GM18526 (cell line): Measurements from ENCODE around the gene NCR1.

ENCODE experiments used
- POLR2A ChIP-seq: IDR thresholded peaks from 3 replicates; pipeline ENCODE4 v1.6.1; 2011; ENCODE audit not compliant: insufficient read length; ENCODE audit errors: extremely low read depth

NCR1 gene

DNA sequence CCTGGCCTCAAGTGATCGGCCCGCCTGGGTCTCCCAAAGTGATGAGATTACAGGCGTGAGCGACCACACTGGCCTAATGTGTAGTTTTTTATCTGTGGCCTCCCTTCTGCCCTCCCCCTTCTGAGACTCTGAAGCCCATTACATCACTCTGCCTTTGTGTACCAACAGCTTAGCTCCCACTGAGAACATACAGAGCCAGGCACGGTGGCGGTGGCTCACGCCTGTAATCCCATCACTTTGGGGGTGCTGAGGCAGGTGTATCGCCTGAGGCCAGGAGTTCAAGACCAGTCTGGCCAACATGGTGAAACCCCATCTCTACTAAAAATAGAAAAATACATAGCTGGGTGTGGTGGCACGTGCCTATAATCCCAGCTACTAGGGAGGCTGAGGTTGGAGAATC, 12.6 kb downstream of the NCR1 start:
- TF ChIP-seq POLR2A = no peak

DNA sequence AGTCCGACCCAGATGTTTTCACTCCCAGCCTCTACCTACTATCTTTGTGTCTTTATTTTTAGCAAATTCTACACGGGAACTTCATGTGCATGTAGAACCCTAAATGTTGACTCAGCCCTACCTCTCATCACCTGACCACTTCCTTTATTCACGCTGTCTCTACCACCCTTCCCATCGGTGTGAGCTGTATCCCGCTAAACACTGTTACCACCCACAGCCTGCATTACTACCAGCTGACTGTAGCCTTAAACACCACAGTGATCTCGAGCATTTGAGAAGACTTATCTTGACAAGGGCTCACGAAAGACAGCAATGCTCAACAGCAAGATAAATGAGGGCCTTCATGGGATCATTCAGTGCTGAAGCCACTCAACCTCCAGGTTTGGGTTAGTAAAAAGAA, 15.1 kb downstream of the NCR1 start:
- TF ChIP-seq POLR2A = no peak

DNA sequence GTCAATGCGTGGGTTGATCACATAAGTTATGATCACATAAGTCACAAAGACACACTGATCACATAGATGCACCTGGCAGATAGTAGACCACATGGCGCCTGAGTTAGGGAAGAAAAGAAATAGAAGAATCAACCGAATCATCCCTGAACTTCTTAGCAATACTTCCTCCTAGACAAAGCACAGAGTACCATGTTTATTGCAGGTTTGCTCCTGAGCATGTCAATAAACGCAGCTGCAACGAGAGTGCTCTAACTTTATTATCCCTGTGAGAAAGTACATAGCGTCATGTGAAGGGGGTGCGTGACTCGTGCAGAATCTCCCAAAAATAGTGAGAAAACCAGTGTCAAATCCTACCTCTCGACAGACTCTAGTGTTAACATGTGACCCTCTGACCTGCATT, 17.3 kb downstream of the NCR1 start:
- no peak for TF ChIP-seq POLR2A

DNA sequence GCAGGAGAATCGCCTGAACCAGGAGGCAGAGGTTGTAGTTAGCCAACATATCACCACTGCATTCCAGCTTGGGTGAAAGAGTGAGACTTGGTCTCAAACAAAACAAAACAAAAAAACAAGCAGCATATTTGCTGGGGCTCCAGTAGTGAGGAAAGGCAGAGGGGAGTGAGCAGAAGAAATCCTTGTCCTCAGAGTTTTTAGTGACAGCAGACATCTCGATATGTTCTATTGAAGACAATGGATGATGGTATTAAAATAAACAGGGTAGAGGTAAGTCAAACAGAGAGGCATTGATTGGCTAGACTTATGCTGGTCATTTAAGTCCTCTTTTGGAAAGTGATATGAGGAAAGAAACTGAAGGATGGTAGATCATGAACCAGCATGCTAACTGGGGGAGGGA, 22.4 kb downstream of the NCR1 start:
- no peak for TF ChIP-seq POLR2A

DNA sequence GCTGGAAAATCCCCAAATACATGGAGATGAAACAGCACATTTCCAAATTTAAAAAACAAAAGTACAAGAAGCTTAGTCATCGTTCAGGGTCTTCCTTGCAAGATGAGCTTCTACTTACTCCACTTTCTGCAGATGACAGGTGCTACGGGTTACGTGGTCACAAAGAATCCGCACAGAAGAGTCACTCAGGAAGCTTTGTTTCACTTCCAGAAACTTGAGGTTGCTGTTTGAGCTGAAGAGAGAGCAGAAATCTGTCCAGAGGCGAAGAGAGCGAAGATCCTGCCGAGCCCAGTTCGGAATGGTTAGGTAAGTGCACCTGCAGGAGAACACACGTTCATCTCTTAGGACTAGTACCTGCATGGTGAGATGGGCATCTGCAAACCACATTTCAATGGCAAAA, 32.0 kb downstream of the NCR1 start:
- no peak for TF ChIP-seq POLR2A

DNA sequence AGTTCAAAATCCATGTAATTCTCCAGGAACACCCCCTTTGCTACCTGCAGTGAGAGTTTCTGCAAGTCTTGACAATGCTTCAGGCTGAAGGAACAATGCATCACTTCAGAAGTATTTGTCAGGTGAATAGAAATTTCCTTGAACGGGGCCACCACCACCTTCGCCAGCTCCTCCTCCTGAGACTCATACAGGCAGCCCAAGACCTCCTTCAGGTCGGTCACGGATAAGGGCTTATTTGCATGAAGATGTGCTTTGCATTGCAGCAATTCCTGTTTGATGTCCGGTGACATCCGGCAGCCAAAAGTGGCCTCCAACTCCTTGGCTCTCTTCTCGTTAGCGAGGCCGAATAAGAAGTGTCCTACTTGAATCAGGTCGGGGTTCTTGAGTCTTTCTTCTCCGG, 33.0 kb downstream of the NCR1 start:
- TF ChIP-seq POLR2A = no peak

DNA sequence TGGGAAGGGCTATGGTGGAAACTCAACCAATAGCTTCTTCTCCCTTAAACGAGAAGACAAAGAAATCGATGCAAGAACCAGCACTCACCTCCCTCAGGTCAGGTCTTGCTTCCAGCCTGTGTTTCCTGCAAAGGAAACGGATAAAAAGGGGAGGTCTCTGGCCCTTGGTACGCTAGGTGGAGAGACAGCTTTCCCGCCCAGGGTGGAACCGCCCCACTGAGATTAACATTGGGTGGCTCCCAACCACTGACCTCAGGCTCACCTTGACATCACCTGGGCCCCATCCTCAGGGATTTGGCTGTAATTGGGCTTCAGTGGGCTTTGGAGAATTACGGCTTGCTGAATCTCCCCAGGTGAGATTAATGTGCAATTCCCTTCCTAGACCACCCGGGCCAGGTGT, 41.4 kb downstream of the NCR1 start, which contains the start of gene NLRP7:
NLRP7 (minus strand) TSS at position 150 of the 400 bp plus-strand sequence.
- no peak for TF ChIP-seq POLR2A

DNA sequence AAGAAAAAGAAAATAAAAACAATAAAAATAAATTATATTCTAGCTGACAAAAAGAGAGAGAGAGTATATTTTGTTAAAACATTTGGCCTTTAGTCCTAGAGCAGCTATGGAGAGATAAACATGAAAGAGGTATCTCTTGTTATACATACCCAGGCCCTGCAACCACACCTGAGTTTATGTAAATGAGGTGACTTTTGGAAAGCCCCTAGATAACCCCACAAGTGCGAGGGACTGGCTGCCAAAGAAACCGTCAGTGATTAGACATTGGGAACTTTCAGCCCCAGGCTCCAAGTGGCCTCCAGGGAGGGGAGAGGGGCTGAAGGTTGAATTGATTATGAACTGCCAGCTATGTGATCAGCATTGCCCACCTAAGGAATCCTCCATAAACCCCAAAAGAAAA, 43.5 kb downstream of the NCR1 start:
- no peak for TF ChIP-seq POLR2A

DNA sequence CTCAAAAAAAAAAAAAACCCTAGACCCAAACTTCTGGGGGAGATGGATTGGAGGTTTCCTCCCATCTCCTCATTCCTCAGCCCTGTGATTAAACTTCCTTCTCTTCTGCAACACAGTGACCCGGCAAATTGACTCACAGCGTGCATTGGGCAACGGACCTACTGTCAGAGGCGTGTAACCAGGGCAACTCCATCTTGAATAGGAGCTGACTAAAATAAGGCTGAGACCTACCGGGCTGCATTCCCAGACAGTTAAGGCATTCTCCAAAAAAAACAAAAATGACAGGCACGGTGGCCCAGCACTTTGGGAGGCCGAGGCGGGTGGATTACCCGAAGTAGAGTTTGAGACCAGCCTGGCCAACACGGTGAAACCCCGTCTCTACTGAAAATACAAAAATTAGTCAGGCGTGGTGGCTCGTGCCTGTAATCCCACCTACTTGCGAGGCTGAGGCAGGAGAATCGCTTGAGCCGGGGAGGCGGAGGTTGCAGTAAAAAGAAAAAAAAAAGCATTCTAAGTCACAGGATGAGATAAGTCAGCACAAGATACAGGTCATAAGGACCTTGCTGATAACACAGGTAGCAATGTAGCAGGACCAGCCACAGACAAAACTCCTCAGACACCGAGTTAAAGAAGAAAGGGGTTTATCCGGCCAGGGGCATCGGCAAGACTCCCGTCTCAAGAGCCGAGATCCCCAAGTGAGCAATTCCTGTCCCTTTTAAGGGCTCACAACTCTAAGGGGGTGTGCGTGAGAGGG, 46.8 kb downstream of the NCR1 start:
- no peak for TF ChIP-seq POLR2A

DNA sequence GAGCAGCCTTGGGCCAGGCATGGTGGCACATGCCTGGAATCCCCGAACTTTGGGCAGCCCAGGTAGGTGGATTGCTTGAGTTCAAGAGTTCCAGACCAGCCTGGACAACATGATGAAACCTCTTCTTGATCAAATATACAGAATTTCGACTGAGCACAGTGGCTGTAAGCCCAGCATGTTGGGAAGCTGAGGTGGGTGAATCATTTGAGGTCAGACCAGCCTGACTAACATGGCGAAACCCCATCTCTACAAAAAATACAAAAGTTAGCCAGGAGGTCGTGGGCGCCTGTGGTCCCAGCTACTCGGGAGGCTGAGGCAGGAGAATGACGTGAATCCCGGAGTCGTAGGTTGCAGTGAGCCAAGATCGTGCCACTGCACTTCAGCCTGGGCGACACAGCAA, 49.4 kb downstream of the NCR1 start:
- TF ChIP-seq POLR2A = no peak

DNA sequence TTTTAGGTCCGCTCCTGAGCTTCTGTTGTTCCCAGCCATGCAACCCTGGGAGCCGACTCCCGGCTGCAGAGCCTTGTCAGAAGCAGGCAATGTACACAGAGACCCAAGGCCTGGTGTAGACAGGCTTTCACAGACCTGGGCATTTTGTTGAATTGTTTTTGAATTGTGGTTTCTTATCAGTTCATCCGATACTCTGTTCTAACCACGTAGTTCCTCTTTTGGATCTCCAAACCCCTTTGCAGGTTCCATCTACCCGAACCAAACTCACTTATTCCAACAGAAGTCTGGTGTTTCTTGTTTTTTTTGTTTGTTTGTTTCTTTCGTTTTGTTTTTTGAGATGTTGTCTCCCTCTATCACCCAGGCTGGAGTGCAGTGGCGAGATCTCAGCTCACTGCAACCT, 53.9 kb downstream of the NCR1 start:
- no peak for TF ChIP-seq POLR2A
